ENCODE measurements around the gene YJEFN3.

Gene YJEFN3

DNA sequence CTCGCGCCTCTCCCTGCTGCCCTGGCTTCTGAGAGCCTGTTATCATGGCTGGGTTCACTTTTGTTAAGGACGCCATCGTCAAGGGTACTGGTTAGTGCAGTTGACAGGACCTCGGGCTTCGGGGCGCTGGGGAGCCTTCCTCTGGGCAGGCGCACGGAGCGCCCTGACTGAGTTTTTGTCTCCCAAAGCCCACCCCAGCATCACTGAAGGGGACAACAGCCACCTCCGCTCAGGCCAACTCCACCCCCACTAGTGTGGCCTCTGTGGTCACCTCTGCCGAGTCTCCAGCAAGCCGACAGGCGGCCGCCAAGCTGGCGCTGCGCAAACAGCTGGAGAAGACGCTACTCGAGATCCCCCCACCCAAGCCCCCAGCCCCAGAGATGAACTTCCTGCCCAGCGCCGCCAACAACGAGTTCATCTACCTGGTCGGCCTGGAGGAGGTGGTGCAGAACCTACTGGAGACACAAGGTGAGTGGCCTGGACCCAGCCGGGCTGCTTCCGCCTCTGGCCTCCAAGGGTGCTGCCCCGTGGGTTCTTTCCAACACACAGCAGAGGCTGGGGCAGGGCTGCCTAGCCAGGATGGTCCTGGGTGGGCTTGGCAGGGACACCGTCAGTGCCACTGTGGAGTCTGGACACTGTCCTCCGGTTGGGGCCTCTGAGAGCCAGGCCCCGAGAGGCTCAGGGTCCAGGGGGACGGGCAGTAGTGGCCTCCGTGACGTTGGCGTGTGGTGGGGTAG is 30.3 kb upstream of the YJEFN3 start:
- DNase-seq (ENCODE audit: low spot score), result no peak

GRCh38 chr19:19499272-19499995 is 29.3 kb upstream of the YJEFN3 start:
- DNase-seq (ENCODE audit: low spot score), result no peak

- no peak for DNase-seq (ENCODE audit: low spot score)
Observed at GRCh38 chr19:19500975-19501644, 27.6 kb upstream of the YJEFN3 start.

GRCh38 chr19:19501798-19502197 is 26.9 kb upstream of the YJEFN3 start:
- DNase-seq (ENCODE audit: low spot score), result no peak

DNA sequence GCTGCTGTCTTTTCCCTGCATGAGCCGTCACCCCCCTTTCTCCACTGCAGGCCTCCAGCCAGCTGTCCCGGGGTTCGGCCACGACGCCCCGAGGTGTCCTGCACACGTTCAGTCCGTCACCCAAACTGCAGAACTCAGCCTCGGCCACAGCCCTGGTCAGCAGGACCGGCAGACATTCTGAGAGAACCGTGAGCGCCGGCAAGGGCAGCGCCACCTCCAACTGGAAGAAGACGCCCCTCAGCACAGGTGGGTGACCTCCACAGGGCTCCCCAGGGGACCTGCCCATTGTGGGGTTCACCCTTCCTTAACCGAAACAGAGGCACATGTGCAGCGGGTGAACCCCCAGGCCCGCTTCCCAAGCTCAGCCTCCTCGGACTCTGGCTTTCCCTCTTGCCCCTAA is 26.4 kb upstream of the YJEFN3 start:
- no peak for DNase-seq (ENCODE audit: low spot score)

GRCh38 chr19:19502808-19503602 is 25.7 kb upstream of the YJEFN3 start:
- DNase-seq (ENCODE audit: low spot score), result no peak

GRCh38 chr19:19504754-19505668 is 23.7 kb upstream of the YJEFN3 start:
- no peak for DNase-seq (ENCODE audit: low spot score)

DNA sequence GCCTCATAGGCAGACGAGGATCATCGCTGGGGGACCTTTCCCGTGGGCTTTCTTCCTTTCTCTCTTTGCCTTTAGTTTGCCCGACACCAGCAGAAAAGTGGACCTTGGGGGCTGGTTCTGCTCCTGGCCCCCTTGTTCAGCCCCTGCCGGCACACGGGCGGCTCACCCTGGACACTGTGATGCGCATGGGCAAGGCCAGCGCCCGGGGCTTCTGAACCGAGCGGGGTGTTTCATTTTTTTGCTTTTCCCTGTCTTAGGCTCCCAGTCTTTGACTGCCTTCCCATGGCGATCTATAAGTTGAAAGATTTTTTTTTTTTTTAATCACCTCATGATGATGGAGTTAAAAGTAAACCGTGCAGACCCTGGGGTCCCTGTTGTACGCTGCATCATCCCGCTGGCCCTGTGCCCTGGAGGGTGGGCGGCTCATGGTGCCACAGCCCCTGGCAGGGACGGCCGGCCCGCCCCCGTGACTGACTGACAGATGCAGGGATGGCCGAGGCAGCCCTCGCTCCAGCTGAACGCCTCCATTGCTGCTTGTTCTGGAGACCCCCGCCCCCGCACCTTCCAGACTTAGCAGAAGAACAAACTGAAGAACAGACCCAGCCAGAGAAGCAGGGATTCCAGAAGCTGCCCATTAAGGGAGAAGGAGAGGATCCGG is 22.9 kb upstream of the YJEFN3 start:
- DNase-seq (ENCODE audit: low spot score), result no peak

DNA sequence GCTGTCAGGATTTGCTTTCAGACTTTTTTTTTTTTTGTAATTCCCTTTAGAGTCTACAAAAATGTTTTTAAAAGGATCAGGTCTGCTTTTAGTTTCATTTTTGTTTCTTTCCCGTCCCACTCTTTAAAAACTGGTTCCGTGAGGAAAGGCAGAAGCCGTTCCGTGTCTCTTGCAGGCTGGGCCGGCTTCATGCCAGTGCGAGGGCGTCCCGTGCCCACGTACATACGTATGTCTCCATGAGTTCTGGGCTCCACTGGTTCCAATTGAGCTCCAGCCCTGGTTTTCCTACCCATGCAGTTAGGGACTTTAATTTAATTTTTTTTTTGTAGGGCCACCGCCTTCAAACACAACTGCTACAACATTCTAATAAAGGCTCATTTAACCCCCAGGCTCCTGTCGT is 22.1 kb upstream of the YJEFN3 start:
- DNase-seq (ENCODE audit: low spot score), result no peak

DNA sequence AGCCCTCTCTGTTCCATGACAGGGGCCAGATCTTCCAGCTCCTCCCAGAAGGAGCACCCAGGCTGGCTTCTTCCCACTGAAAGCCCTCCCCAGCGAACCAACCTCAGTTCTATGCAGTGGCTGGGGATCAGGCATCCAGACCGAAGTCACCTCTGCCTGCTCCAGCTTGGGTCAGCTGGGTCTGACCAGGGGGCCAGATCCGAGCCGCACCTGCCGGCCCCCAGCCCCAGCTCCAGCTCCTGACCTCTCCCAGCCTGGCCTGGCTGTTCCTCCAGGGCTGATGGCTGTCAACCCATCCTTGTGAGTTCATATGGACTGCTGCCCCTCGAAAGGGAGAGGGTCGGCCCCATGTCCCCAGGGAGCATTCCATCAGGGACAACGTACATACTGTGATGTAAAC is 21.4 kb upstream of the YJEFN3 start:
- DNase-seq (ENCODE audit: low spot score), result no peak

DNA sequence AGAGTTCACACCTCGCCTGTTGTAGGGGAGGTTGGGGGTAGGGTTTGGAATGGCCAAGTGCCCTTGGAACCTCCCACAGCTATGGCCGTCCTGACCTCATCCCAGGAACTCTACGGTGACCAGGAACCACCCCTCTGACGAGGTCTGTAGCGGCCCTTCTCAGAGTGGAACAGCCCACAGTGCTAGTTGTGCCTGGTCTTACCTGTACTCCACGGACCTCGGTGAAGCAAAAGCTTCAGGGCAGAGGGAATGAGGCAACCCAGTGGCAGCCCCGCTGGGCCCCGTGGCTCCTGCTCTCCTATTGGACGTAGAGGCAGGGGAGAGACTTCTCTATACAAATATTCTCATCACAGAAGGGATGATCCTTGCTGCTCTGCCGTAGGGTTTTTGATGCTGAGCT is 20.5 kb upstream of the YJEFN3 start:
- DNase-seq (ENCODE audit: low spot score), result no peak

GRCh38 chr19:19510432-19510831 is 18.3 kb upstream of the YJEFN3 start:
- DNase-seq (ENCODE audit: low spot score), result no peak

- no peak for DNase-seq (ENCODE audit: low spot score)
Observed at GRCh38 chr19:19513682-19514081, 15.0 kb upstream of the YJEFN3 start.

DNA sequence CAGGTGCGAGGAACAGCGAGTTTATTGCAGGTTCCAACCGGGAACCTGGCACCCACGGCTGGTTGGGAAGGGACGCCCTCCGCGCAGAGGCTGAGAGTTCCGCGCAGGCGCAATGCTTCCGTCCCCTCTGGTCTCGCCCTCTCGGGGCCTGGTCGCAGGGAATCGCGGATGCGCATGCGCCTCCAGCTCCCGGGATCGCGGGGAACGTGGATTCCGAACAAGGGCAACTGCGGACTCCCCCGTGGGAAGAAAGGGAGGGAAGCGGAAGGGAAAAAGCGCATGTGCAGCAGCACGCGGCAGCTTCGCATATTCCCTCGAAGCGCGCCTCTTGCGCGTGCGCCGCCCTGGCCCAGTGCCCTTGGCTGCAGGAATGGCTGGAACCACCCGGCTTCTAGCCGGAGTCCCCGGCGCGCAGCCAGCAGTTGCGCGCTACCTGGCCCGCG is 14.5 kb upstream of the YJEFN3 start:
- DNase-seq (ENCODE audit: low spot score), result no peak

GRCh38 chr19:19514881-19515641 is 13.7 kb upstream of the YJEFN3 start, which contains the start of gene TSSK6:
Gene TSSK6, minus strand, starts transcription at chr19:19515548. Its CDS starts 121 bp downstream, at chr19:19515427.
- no peak for DNase-seq (ENCODE audit: low spot score)

- DNase-seq (ENCODE audit: low spot score), result peak; percentile 92
Observed at GRCh38 chr19:19515642-19516519, 12.8 kb upstream of the YJEFN3 start, which contains the start of gene NDUFA13. Gene NDUFA13, plus strand, starts transcription at chr19:19516225. Its CDS starts 14 bp downstream, at chr19:19516239.

GRCh38 chr19:19517235-19517619 is 11.5 kb upstream of the YJEFN3 start:
- DNase-seq (ENCODE audit: low spot score), result no peak

DNA sequence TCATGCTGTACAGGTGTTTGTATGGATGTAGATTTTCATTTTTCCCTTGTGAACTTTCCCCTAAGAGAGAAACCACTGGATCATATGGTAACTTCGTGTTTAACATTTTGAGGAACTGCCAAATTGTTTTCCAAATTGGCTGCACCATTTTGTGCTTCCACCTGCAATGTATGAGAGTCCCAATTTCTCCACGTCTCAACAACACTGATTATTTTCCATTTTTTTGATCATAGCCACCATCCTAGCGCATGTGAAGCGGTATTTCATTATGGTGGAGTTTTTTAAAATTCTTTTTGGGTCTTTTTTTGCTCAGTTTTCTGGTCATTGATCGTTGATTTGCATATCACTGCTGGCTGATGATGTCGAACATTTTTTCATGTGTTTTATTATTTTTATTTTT is 7.7 kb upstream of the YJEFN3 start:
- DNase-seq (ENCODE audit: low spot score), result no peak

DNA sequence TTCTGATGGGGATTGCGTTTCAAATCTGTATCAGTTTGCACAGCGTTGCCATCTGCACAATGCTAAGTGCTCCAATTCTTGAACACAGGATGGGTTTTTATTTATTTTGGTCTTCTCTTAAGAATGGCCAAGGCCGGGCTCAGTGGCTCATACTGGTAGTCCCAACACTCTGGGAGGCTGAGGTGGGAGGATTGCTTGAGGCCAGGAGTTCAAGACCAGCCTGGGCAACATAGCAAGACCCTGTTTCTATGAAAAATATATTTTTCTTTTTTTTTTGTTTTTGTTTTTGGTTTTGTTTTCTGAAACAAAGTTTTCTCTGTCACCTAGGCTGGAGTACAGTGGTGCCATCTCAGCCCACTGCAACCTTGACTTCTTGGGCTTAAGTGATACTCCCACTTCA is 5.5 kb upstream of the YJEFN3 start:
- no peak for DNase-seq (ENCODE audit: low spot score)
